Measurements from ENCODE around the gene ATXN1. TPM values are rescaled to one million over a fixed set of nuclear protein-coding genes. Genes with fewer than 3 reads are reported as not detected.

The ATXN1 gene
- total RNA-seq, 1 donor from 2014 or later: 33.7 TPM

DNA sequence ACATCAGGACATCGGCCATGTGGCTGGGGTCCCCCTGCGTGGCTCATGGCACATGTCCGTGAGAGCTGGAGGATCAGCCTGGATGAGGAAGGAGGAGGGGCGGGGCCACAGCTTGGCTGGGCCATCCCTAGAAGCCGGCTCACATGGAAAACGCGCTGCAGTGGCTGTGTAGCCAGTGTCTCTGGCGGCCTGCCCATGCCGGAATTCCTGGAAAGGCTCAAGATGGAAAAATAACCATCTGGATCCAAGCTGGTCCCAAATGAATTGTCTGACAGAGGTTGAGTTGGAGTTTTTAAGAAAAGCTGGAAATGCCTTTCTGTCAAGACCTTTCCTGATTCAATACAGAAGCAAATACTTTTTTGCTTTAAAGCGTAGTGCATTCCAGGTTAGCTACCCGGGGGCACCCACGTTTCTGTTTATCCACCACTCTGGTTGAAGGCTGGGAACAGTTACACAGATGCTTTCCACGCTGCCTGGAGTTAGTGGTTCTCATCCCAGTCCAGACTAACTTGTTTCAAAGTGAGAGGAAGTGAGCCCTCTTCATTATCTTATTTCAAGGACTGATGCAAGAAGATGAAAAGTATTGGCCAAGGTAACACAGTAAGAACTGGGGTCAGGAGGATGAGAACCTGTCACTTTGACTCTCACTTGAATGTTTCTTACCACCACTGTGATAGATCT lies 423.8 kb downstream of the ATXN1 start:
- Mint-ChIP-seq H3K4me1 (ENCODE audit: unreplicated experiment) (peaks cover 18% of the 10 kb centered on the region), H3K9me3 (peaks cover 1% of the 10 kb centered on the region), H3K27ac (no peak overlapping the region), H3K36me3 (peaks cover 5% of the 10 kb centered on the region), H3K4me3 (no peak overlapping the region), H3K27me3 (no peaks in the 10 kb centered on the region)
- TF ChIP-seq, protein P1, sequence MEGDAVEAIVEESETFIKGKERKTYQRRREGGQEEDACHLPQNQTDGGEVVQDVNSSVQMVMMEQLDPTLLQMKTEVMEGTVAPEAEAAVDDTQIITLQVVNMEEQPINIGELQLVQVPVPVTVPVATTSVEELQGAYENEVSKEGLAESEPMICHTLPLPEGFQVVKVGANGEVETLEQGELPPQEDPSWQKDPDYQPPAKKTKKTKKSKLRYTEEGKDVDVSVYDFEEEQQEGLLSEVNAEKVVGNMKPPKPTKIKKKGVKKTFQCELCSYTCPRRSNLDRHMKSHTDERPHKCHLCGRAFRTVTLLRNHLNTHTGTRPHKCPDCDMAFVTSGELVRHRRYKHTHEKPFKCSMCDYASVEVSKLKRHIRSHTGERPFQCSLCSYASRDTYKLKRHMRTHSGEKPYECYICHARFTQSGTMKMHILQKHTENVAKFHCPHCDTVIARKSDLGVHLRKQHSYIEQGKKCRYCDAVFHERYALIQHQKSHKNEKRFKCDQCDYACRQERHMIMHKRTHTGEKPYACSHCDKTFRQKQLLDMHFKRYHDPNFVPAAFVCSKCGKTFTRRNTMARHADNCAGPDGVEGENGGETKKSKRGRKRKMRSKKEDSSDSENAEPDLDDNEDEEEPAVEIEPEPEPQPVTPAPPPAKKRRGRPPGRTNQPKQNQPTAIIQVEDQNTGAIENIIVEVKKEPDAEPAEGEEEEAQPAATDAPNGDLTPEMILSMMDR (conservative IDR thresholded peaks at IDR 0.05): no peak
- no peak for DNase-seq (ENCODE audit: extremely low spot score, unreplicated experiment)

GRCh38 chr6:16336911-16337294 lies 424.4 kb downstream of the ATXN1 start:
- DNase-seq (ENCODE audit: extremely low spot score, unreplicated experiment): no peak
- H3K27ac Mint-ChIP-seq: no peak overlapping the region
- H3K4me3 Mint-ChIP-seq: no peak overlapping the region
- H3K27me3 Mint-ChIP-seq: no peaks in the 10 kb centered on the region
- H3K4me1 Mint-ChIP-seq (ENCODE audit: unreplicated experiment): peaks cover 17% of the 10 kb centered on the region
- H3K9me3 Mint-ChIP-seq: no peaks in the 10 kb centered on the region
- peaks cover 4% of the 10 kb centered on the region for H3K36me3 Mint-ChIP-seq
- TF ChIP-seq, protein P1 (conservative IDR thresholded peaks at IDR 0.05): no peak

- no peaks in the 10 kb centered on the region for H3K27me3 Mint-ChIP-seq
- DNase-seq (ENCODE audit: extremely low spot score, unreplicated experiment): no peak
- H3K4me1 Mint-ChIP-seq (ENCODE audit: unreplicated experiment): peaks cover 17% of the 10 kb centered on the region
- peaks cover 4% of the 10 kb centered on the region for H3K36me3 Mint-ChIP-seq
- TF ChIP-seq, protein P1 (conservative IDR thresholded peaks at IDR 0.05): no peak
- H3K27ac Mint-ChIP-seq: no peak overlapping the region
- no peak overlapping the region for H3K4me3 Mint-ChIP-seq
- H3K9me3 Mint-ChIP-seq: no peaks in the 10 kb centered on the region
These were observed 425.0 kb downstream of the ATXN1 start for GRCh38 chr6:16336056-16336818.

DNA sequence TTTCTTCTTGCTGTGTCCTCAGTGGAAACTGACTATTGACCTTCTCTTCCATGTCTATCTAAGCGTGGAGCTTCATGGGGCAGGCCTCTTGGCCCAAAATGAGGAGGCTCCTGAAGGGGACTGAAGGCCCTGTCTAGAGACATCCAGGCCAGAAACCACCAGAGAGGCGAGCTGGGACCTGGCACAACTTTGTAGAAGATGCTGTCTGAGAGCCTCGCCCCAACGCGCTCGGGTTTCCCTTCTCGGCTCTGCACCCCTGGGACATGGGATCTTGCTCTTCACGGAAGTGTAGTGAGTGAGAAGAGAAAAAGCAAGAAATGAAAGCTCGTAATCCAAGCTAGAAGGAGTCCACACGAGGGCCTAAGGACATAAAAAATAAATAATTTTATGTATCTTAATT lies 426.1 kb downstream of the ATXN1 start:
- Mint-ChIP-seq H3K4me1 (ENCODE audit: unreplicated experiment) (peaks cover 17% of the 10 kb centered on the region), H3K36me3 (peaks cover 4% of the 10 kb centered on the region), H3K4me3 (no peak overlapping the region), H3K9me3 (no peaks in the 10 kb centered on the region), H3K27ac (no peak overlapping the region), H3K27me3 (no peaks in the 10 kb centered on the region)
- TF ChIP-seq, protein P1 (conservative IDR thresholded peaks at IDR 0.05): no peak
- no peak for DNase-seq (ENCODE audit: extremely low spot score, unreplicated experiment)

DNA sequence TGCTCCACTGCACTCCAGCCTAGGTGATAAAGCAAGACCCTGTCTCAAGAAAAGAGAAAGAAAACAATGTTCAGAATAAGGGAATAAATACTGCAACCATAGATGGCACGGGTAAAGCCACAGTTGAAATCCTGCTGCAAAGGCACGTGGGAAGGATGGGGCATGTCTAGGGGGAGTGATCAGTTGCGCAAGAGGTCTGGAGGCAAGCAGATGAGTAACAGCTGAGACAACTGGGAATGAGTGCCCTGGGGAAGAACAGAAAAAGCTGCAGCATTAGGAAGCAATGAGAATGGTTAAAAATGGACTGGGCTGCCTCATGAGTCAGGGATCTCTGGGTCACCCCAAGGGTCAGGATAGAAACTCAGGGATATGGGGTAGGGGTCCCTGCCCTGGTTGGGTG lies 426.6 kb downstream of the ATXN1 start:
- TF ChIP-seq, protein P1 (conservative IDR thresholded peaks at IDR 0.05): no peak
- no peak overlapping the region for H3K27ac Mint-ChIP-seq
- H3K9me3 Mint-ChIP-seq: no peaks in the 10 kb centered on the region
- H3K4me3 Mint-ChIP-seq: no peak overlapping the region
- H3K36me3 Mint-ChIP-seq: peaks cover 4% of the 10 kb centered on the region
- no peaks in the 10 kb centered on the region for H3K27me3 Mint-ChIP-seq
- no peak for DNase-seq (ENCODE audit: extremely low spot score, unreplicated experiment)
- H3K4me1 Mint-ChIP-seq (ENCODE audit: unreplicated experiment): peaks cover 17% of the 10 kb centered on the region
